ENCODE data around the gene ENKD1. TPM values are rescaled to one million over a fixed set of nuclear protein-coding genes. Genes with fewer than 3 reads are reported as not detected.
A peak's percentile ranks its signal among the peaks of the same experiment; 100 is the strongest.

Gene ENKD1
- total and polyA plus RNA-seq, 2 of the 13 experiments (the other 11 are each of a cell fraction or from before 2014, with no cell fraction given), result 10.8 to 20.8 TPM

GRCh38 chr16:67666559-67667452, at the start of gene ENKD1, which contains the start of gene C16orf86 (continued):
- peak; percentile 45 for TF ChIP-seq FOXO1 (CRISPR knock-in tag; IDR thresholded peaks at IDR 0.05)
- no peak for TF ChIP-seq ZBTB39 (CRISPR knock-in tag; IDR thresholded peaks at IDR 0.05)
- TF ChIP-seq MTF1 (CRISPR knock-in tag; IDR thresholded peaks at IDR 0.05), result peak; percentile 39; the same call in 1 of the 2 replicates
- peak; percentile 66 for TF ChIP-seq SALL1 (CRISPR knock-in tag; IDR thresholded peaks at IDR 0.05)
- TF ChIP-seq ZBTB37 (CRISPR knock-in tag; IDR thresholded peaks at IDR 0.05), result no peak
- peak; percentile 45; the same call in 1 of the 2 replicates for TF ChIP-seq ZNF564 (CRISPR knock-in tag; IDR thresholded peaks at IDR 0.05)
- TF ChIP-seq TERF1 (CRISPR knock-in tag; IDR thresholded peaks at IDR 0.05), result peak; percentile 75; the same call in 1 of the 2 replicates
- TF ChIP-seq ZNF318 (CRISPR knock-in tag; IDR thresholded peaks at IDR 0.05), result no peak
- peak; percentile 83 for TF ChIP-seq SAP130 (CRISPR knock-in tag; IDR thresholded peaks at IDR 0.05; ENCODE audit: low read depth)
- TF ChIP-seq FOXP1 (IDR thresholded peaks at IDR 0.05), result no peak
- TF ChIP-seq FOXP1 (CRISPR knock-in tag; IDR thresholded peaks at IDR 0.05), result no peak
- peak; percentile 51; the same call in 1 of the 2 replicates for TF ChIP-seq ZNF776 (CRISPR knock-in tag; IDR thresholded peaks at IDR 0.05)
- TF ChIP-seq NAIF1 (CRISPR knock-in tag; IDR thresholded peaks at IDR 0.05; ENCODE audit: borderline replicate concordance), result peak; percentile 17; the same call in 1 of the 2 replicates
- TF ChIP-seq RFX1 (IDR thresholded peaks at IDR 0.05), result peak; percentile 84

All from HepG2 (cell line).